GM21786 (cell line): ENCODE data around the gene TUT1.
"Not testable (repeated sequence)": the region's sequence is repeated elsewhere in the genome, so short reads cannot be mapped to it uniquely, and the experiment has no call there.

ENCODE experiments used
- ATAC-seq: cut with Tn5 transposase; IDR thresholded peaks from one replicate; pipeline ENCODE4 v1.9.1; 2021; ENCODE audit not compliant: unreplicated experiment

TUT1 gene

DNA sequence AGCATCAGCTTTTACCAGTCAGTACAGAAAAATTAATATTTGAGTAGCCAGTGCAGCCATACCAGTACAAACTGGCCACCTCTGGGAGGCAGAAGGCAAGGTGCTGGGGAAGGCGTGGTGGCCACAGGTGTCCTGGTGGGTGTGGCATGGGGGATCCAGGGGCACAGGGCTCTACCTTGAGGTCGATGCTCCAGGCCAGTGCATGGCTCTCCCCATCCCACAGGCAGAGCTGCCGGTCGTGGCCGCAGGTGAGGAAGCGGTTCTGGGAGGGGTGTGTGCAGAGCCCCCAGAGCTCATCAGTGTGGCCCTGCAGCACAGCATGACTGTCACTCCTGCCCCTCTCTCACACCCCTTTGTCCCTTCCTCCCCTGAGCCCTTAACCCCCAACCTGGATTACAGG is 14.1 kb upstream of the TUT1 start:
- ATAC-seq: no peak

DNA sequence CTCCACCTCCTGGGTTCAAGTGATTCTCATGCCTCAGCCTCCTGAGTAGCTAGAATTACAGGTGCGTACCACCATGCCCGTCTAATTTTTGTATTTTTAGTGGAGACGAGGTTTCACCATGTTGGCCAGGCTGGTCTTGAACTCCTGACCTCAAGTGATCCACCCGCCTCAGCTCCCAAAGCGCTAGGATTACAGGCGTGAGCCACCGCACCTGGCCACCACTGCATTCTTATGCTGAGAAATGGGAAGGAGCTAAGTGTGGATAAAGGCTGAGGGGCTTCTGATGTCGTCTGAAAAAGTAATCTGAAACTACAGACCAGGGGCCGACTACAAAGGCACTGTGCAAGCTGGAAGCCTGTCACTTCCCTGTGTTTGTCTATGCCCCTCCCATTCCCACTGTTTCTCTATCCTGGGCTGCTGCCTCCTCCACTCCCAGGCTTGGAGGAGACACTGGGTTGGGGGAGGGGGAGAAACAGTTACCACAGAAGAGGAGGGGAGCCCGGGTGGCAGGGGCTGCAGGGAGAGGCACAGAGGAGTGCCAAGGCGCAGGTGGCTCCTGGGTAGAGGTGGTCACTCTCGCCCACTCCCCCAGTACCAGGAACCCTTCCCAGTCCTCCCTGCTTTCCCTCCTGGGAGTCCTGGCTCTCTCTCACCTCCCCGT is 13.3 kb upstream of the TUT1 start:
- ATAC-seq: no peak

DNA sequence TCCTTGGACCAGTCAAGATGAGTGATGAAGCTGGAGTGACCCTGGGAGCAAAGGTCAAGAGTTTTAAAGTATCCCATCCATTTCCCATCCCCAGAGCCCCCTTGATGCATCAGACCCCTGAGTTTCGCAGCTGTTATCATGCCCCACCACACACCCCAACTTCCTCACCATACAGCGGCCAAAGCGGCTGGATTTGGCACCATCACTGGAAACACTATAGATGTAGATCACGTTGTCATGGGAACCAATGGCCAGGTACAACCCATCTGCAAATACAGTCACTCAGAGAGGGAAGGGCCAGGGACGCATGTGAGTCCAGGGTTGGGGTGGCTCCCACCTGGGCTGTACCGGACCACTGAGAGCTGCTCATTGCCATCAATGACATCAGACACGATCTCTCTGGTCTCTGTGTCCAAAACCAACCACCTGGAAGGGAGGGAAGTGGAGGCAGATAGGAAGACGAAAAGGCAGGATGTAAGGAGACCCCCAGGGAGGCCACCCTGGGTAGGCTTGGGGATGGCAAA is 12.5 kb upstream of the TUT1 start:
- no peak for ATAC-seq

DNA sequence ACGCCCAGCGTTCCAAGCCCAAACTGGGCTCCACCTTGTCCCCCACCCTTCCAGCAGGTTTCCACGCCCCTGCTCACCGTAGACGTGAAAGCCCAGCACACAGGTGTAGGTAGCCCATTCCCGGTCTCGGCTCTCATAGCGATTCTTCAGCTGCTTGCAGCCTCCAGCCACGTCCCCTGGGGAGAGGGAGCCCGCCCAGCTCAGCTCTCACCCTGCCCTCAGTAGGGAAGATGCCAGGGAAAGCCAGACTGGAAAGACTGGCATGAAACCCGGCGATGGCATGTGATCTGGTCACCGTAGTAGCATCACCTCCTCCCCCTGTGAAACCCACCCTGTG is 11.7 kb upstream of the TUT1 start:
- no peak for ATAC-seq

DNA sequence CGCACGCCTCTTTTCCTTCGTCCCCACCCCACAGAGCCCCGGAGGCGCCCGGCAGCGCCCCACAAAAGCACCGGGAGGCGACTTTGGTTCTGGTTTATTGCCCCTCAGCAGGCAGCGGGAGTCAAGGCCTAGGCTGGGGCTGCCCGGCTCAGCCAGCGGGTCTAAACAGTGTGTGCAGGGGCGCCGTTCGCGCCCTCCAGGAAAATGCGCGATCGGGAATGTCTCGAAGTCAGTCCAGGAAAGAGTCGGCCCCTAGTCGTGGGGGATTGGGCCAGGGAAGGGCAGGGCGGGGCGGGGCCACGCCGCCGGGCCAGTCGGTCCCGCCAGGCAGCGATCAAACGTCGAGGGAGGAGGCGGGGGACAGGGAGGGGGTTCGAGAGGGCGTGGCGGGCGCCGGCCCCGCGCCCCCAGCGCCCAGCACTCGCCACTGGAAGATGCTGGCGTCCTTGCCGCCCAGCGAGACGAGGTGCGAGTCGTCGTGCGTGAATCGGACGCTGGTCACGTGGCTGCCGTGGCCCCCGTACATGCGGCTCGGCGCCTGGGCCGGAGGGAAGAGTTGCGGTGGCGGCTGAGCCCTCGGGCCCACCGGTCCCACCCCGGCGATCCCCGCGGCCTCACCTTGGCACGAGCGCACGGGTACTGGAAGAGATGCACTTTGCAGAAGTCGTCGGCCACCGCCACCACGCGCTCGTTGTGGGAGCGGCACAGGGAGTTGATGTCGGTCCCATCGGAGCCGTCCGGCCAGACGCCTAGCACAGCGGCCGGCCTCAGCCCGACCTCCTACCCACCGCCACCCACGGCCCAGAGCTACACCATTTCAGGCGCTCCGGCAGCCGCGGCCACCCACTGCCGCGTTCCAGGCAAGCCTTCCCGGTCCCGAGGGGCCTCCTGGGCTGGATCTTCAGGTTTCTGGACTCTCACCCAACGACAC is 11.1 kb upstream of the TUT1 start:
- no peak for ATAC-seq

DNA sequence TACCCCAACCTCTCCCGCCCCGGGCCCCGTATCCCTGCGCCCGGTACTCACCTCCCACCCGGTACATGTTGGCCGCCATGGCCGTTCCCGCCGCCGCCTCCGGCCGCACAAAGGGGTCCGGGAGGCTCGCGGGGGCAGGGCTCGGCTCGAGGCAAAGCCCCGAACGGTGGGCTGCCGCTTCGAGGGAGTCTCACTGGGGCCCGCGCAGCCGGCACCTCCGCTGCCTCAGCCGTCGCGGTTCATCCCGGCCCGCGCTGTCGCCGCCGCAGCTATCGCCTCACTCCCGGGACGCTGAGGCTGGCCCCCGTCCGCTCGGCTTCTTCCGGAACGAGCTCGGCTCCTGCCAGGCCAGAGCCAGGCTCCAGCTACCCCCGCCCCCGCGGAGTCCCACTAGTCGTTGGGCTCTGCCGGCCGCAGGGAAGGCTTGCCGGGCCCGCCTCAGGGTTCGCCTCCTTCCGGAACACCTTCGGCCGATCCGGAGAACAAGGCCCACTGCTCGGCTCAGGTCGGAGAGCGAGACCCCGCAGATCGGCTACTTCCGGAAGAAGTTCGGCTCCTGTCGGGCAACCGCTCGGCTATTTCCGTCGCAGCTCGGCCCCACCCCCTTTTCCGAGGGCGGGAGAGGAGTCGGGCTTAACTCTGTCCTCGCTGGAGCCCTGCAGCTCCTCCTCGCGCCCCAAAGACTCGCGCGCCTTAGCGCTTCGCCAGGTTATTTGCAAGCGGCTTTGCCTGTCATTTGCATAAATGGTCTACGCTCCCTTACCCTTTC is 10.2 kb upstream of the TUT1 start, which contains the start of gene MTA2:
MTA2 (minus strand) TSS at position 494 of the 769 bp plus-strand sequence; CDS start at position 79, 415 bp downstream.
- ATAC-seq: peak; percentile 73

DNA sequence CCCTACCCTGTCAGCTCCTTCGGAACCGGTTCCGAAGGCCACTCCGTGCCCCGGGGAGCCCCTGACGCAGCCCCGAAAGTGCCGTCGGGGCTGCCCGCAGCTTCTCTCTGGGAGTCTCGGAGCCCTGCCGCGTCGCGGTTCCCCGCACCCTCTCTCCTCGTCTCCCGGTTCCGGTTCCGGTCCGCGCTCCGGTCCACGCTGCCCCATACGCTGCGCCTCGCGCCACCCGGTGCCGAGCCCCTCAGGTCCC is 9.7 kb upstream of the TUT1 start:
- no peak for ATAC-seq

DNA sequence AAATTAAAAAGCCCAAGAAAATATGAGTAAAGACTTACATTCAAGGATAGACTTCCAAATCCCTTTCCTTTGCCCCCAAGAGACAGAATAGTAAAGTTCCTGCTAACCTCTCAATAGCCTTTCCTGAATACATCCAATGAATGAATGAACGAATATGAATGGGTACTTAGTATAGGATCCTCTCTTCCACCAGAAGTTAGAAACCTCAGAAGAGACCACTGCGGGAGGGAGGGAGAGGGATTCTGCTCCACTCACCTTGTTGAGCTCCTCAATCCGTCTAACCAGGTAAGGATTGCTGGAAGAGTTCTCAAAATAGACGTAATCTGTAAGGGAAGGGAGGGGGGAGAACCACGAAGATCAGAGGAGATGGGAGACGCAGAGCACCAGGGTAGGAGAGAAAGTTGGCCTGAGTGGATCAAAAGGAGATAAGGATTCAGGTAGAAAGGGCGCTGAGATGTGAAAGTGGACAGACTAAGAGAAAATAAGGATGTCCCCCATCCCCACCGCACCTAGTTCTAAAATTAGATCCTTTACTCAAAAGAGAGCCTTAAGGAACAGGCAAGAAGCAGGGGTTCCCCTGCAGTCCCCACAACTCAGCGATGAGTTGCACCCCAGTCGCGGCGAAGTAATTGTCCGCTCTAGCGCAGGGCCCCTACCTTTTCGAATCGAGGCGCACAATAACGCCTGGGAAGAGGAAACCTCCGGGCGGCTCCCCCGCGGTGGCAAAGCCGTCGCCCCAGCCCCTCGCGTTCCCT is 9.2 kb upstream of the TUT1 start:
- ATAC-seq: no peak

DNA sequence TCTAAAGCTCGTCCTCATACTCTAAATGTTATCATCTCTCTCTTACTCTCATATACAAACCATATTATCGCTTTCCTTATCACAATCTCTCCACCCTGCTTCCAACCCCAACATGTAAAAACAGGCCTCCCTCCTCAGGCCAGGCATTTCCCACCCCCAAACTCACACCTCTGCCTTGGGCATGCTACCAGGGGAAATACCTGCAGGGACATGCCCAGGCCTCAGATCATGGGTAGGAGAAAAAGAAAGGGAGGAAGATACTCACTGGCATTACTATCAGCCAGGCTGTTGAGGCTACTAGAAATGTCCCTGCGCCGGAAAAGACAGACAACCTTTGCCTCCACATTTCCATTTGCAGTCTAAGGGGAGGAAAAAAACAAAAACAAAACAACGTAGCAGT is 8.6 kb upstream of the TUT1 start:
- no peak for ATAC-seq

DNA sequence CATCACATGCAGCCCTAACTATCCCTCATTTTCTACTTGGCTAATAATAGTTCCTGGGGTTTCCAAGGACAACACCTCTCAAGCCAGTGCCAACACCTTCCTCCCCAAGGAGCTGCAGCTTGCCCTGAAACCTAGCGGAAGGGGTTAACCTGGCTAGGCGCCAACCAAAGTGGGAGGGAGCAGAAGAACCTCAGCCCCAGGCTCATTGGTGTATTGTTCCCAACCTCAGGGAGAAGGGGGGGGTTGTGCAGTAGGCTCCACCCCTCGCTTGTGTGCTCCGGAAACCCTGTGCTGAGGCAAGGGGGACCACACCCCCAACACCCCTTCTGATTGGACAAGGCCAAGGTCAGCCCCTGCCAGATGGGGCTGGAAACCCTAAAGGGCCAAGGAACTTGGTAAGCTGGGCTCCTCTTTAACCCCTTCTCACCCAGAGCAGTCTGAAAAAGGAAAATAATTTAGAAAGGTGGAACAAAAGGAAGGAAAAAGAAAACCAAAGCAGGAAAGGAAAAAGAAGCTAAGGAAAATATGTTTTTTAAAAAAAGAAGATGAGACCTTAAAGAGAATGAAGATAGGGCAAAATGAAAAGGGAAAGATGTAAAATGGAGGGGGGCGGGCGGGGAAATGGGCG is 7.9 kb upstream of the TUT1 start:
- peak; percentile 54 for ATAC-seq

DNA sequence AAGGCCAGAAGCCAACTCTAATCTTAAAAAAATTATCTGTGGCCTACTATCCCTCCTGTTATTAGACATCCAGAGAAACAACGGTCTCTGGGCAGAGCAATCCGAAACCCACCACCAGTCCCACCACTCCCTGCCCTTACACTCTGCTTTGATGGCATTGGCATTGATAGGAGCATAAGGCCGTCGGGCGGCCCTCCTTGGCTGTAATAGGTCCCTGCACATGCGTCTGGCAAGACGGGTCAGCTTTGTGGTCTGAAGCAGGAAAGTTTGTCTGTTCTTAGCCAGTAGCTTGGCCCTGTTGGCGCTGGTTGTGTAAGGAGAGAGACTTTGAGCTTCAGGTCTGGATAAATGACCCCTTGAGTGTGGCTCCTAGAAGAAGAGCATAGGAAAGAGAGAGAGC is 3.8 kb upstream of the TUT1 start:
- ATAC-seq: no peak

DNA sequence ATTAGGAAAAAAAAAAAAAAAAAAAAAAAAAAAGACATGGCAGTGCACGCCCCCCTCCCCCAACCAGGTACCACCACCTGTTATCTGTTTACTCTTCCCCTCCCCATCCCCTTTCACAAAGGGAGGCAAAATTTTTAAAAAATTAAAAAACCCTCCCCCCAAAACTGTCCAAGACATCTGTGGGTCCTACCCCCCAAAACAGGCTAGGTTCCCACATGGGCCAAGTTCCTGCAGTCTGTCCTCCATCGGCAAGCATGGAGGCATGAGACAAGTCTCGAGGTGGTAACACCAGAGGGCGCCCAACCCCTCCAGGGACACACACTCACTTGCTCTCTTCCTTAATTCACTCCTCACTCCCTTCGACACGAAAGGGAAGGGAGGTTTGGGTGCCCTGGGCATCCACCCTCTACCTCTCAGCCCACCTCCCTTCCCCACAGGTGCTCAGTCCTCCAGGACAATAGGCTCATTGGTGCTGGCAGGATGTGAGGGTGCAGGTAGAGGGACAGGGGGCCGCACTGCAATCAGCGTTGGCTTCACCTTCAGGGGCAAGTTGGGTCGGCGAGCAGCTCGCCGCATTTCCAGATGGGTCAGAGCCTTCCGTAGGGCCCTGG is 2.2 kb upstream of the TUT1 start:
- ATAC-seq: no peak

DNA sequence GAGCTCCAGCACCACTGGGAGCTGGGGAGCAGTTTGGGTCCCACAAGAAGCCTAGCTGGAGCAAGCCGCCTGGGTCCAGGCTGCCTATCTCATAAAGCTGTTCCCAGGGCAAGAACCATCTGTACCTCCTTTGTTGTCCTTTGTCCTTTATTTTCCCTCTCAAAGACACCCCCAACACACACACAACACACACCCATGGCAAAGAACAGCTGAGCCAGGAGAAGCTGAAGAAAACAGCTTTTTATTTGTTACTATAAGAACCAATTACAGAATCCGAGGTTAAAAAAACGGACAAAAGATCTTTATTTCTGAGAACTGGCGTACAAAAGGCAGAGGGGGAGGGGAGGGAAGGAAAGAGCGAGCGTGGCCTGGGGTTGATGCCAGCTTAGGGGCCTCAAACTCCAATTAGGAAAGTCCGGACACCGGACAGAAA is 1.7 kb upstream of the TUT1 start:
- no peak for ATAC-seq

DNA sequence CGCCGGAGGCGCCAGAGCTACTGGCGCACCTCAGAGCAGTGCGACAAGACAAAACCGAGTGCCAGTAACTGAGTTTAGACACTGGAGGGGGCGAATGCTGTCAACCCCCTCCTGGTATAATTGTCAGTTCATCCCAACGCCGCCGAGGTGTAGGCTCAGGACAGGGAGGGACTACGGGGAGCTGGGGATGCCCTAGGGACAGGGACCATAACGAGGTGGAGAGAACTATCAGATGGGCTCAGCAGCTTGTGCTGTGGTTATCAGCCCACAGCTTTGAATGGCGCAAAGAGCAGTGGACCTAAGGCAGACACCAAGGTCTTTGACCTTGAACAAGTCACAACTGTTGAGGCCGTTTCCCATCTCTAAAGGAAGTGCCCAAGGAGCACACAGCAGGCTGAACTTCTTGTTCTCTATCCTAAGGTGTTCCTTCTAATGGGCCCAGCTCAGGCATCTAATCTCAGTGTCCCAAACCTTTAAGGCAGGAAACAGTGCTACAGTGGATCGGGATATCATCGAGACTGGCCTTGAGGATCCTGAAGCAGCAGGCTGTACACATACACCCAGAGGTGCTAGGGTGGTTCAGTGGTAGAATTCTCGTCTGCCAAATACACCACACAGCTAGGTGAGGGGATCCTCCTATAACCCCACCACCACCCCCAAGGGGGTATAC is 958 bp upstream of the TUT1 start:
- ATAC-seq: no peak

DNA sequence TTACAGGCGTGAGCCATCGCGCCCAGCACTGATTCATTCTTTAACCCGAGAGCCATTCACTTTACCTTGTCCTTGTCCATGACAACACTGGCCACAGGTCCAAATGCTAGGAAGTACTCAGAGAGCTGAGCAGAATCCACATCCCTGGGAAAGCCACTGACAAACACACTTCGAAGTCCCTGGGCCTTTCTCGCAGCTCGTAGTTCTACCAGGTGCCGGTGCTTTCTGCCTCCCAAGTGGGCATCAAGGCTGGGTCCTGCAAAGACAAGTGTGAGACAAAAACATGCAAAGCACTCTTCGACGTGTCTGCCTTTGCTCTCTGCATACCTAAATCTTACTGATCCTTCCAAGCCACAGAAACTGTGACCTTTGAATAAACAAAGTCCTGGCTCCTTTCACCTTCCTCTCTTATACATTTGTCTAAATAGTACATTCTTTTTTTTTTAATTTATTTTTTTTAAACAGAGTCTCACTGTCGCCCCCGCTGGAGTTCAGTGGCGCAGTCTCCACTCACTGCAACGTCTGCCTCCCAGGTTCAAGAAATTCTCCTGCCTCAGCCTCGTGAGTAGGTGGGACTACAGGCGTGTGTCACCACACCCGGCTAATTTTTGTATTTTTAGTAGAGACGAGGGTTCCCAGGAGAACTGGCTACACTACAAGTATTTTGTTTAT is 2.2 kb downstream of the TUT1 start:
- ATAC-seq: no peak

DNA sequence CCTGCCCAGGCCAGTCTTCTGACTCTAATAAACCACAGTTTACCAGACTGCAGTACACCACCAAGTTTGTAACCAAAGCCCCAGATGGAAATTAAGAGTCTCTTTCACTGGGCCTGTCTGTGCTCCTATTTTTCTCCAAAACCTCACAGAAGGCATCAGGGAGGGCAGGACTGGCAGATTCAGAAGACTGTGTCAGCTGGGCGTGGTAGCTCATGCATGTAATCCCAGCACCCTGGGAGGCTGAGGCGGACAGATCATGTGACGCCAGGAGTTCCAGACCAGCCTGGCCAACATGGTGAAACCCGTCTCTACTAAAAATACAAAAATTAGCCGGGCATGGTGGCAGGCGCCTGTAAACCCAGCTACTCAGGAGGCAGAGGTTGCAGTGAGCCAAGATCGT is 6.0 kb downstream of the TUT1 start:
- ATAC-seq: not testable (repeated sequence)

DNA sequence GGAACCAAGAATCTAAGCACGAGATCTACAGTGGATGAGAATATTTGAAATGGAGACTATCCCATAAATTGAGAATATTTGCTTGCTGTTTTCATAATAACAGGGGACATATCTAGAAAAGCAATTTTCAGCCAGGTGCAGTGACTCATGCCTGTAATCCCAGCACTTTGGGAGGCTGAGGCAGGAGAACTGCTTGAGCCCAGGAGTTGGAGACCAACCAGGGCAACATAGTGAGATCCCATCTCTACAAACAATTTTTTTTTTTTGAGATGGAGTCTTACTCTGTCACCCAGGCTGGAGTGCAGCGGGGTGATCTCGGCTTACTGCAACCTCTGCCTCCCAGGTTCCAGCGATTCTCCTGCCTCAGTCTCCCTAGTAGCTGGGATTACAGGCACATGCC is 9.6 kb downstream of the TUT1 start:
- not testable (repeated sequence) for ATAC-seq

DNA sequence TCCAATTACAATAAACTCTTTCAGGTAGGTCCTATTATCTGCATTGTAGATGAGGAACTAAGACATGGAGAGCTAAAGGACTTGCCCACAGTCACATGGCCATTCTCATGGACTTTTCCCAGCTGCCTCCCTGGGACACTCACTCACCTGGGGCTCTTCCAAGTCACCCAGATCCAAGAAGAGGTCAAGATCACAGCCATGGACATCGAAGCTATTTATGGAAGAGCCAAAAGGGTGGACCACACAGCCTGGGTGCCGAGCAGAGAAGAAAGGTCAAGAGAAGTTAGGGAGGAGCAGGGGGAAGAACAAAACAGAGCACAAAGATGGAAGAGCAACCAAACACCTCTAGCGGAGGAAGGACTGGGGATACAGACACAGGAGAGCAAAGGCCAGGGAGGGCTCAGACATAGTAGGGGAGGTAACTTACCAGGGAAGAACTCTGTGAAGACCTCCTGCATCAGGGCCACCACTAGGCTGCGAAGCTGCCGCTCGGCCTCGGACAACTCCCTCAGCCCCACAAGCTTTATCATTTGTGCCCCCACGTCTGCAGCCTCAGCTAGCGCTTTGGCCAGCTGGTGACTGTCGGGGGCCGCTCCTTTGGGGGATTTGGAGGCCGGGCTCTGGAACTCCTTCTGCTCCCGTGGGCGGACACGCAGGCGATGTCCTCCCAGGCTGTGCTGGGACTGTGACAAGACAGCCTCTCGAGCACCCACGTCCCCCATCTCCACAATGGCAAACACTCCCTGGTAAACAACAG is 10.2 kb downstream of the TUT1 start:
- ATAC-seq: no peak
